Measurements from ENCODE around the gene DRD4.

The DRD4 gene

GRCh38 chr11:636511-637332 lies at the start of gene DRD4:
Gene DRD4 (plus strand): TSS chr11:637269. CDS start chr11:637305, 36 bp downstream.
- DNase-seq (ENCODE audit: low spot score), result no peak

GRCh38 chr11:587546-587945 lies 49.5 kb upstream of the DRD4 start:
- DNase-seq (ENCODE audit: low spot score), result no peak

- no peak for DNase-seq (ENCODE audit: low spot score)
Measured at GRCh38 chr11:587978-588380, 49.1 kb upstream of the DRD4 start.

- DNase-seq (ENCODE audit: low spot score), result no peak
Measured at GRCh38 chr11:589798-590197, 47.3 kb upstream of the DRD4 start.

- no peak for DNase-seq (ENCODE audit: low spot score)
Measured at GRCh38 chr11:590997-591396, 46.1 kb upstream of the DRD4 start.

- no peak for DNase-seq (ENCODE audit: low spot score)
Measured at GRCh38 chr11:592501-592900, 44.6 kb upstream of the DRD4 start.

GRCh38 chr11:592918-593317 lies 44.2 kb upstream of the DRD4 start:
- DNase-seq (ENCODE audit: low spot score), result no peak

GRCh38 chr11:593347-593746 lies 43.7 kb upstream of the DRD4 start:
- no peak for DNase-seq (ENCODE audit: low spot score)

- no peak for DNase-seq (ENCODE audit: low spot score)
Measured at GRCh38 chr11:595400-595799, 41.7 kb upstream of the DRD4 start.

- DNase-seq (ENCODE audit: low spot score), result no peak
Measured at GRCh38 chr11:596374-596773, 40.7 kb upstream of the DRD4 start.

- no peak for DNase-seq (ENCODE audit: low spot score)
Measured at GRCh38 chr11:597166-597725, 39.8 kb upstream of the DRD4 start.

GRCh38 chr11:598005-598680 lies 38.9 kb upstream of the DRD4 start:
- no peak for DNase-seq (ENCODE audit: low spot score)

- DNase-seq (ENCODE audit: low spot score), result no peak
Measured at GRCh38 chr11:601573-602245, 35.4 kb upstream of the DRD4 start.

- DNase-seq (ENCODE audit: low spot score), result no peak
Measured at GRCh38 chr11:603154-603553, 33.9 kb upstream of the DRD4 start.

- no peak for DNase-seq (ENCODE audit: low spot score)
Measured at GRCh38 chr11:605286-606129, 31.6 kb upstream of the DRD4 start.

GRCh38 chr11:606245-606644 lies 30.8 kb upstream of the DRD4 start:
- no peak for DNase-seq (ENCODE audit: low spot score)

- no peak for DNase-seq (ENCODE audit: low spot score)
Measured at GRCh38 chr11:607020-607780, 29.9 kb upstream of the DRD4 start.

- no peak for DNase-seq (ENCODE audit: low spot score)
Measured at GRCh38 chr11:607971-608659, 29.0 kb upstream of the DRD4 start.

GRCh38 chr11:608791-609251 lies 28.2 kb upstream of the DRD4 start:
- no peak for DNase-seq (ENCODE audit: low spot score)

- no peak for DNase-seq (ENCODE audit: low spot score)
Measured at GRCh38 chr11:609341-609811, 27.7 kb upstream of the DRD4 start.
